ENCODE results near the gene NOVA2. TPM values are rescaled to one million over a fixed set of nuclear protein-coding genes. Genes with fewer than 3 reads are reported as not detected.

Gene NOVA2
- total and polyA plus RNA-seq, 2 of the 8 experiments (the other 6 are each of a cell fraction or from before 2014, with no cell fraction given), result 3.2 to 24.6 TPM

GRCh38 chr19:45889210-45889885 lies 84.3 kb downstream of the NOVA2 start (continued):
- TF ChIP-seq, protein P1, sequence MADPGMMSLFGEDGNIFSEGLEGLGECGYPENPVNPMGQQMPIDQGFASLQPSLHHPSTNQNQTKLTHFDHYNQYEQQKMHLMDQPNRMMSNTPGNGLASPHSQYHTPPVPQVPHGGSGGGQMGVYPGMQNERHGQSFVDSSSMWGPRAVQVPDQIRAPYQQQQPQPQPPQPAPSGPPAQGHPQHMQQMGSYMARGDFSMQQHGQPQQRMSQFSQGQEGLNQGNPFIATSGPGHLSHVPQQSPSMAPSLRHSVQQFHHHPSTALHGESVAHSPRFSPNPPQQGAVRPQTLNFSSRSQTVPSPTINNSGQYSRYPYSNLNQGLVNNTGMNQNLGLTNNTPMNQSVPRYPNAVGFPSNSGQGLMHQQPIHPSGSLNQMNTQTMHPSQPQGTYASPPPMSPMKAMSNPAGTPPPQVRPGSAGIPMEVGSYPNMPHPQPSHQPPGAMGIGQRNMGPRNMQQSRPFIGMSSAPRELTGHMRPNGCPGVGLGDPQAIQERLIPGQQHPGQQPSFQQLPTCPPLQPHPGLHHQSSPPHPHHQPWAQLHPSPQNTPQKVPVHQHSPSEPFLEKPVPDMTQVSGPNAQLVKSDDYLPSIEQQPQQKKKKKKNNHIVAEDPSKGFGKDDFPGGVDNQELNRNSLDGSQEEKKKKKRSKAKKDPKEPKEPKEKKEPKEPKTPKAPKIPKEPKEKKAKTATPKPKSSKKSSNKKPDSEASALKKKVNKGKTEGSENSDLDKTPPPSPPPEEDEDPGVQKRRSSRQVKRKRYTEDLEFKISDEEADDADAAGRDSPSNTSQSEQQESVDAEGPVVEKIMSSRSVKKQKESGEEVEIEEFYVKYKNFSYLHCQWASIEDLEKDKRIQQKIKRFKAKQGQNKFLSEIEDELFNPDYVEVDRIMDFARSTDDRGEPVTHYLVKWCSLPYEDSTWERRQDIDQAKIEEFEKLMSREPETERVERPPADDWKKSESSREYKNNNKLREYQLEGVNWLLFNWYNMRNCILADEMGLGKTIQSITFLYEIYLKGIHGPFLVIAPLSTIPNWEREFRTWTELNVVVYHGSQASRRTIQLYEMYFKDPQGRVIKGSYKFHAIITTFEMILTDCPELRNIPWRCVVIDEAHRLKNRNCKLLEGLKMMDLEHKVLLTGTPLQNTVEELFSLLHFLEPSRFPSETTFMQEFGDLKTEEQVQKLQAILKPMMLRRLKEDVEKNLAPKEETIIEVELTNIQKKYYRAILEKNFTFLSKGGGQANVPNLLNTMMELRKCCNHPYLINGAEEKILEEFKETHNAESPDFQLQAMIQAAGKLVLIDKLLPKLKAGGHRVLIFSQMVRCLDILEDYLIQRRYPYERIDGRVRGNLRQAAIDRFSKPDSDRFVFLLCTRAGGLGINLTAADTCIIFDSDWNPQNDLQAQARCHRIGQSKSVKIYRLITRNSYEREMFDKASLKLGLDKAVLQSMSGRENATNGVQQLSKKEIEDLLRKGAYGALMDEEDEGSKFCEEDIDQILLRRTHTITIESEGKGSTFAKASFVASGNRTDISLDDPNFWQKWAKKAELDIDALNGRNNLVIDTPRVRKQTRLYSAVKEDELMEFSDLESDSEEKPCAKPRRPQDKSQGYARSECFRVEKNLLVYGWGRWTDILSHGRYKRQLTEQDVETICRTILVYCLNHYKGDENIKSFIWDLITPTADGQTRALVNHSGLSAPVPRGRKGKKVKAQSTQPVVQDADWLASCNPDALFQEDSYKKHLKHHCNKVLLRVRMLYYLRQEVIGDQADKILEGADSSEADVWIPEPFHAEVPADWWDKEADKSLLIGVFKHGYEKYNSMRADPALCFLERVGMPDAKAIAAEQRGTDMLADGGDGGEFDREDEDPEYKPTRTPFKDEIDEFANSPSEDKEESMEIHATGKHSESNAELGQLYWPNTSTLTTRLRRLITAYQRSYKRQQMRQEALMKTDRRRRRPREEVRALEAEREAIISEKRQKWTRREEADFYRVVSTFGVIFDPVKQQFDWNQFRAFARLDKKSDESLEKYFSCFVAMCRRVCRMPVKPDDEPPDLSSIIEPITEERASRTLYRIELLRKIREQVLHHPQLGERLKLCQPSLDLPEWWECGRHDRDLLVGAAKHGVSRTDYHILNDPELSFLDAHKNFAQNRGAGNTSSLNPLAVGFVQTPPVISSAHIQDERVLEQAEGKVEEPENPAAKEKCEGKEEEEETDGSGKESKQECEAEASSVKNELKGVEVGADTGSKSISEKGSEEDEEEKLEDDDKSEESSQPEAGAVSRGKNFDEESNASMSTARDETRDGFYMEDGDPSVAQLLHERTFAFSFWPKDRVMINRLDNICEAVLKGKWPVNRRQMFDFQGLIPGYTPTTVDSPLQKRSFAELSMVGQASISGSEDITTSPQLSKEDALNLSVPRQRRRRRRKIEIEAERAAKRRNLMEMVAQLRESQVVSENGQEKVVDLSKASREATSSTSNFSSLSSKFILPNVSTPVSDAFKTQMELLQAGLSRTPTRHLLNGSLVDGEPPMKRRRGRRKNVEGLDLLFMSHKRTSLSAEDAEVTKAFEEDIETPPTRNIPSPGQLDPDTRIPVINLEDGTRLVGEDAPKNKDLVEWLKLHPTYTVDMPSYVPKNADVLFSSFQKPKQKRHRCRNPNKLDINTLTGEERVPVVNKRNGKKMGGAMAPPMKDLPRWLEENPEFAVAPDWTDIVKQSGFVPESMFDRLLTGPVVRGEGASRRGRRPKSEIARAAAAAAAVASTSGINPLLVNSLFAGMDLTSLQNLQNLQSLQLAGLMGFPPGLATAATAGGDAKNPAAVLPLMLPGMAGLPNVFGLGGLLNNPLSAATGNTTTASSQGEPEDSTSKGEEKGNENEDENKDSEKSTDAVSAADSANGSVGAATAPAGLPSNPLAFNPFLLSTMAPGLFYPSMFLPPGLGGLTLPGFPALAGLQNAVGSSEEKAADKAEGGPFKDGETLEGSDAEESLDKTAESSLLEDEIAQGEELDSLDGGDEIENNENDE (IDR thresholded peaks at IDR 0.05; ENCODE audit: insufficient replicate concordance, low read length), result no peak
- no peak for TF ChIP-seq SIN3A (conservative IDR thresholded peaks at IDR 0.05 in 1 of 2, IDR thresholded peaks at IDR 0.05 in 1 of 2; ENCODE audit: low read depth in 1 of 2, low read length in 2 of 2)
- TF ChIP-seq BCL11A (IDR thresholded peaks at IDR 0.05; ENCODE audit: low read depth in 2 of 2, low read length in 2 of 2), result no peak
- TF ChIP-seq CHD2 (IDR thresholded peaks at IDR 0.05; ENCODE audit: low read length), result no peak
- TF ChIP-seq CTCF (IDR thresholded peaks at IDR 0.05; ENCODE audit: control extremely low read depth in 1 of 3, insufficient read depth in 1 of 3, low read depth in 1 of 3, low read length in 3 of 3), result no peak
- no peak for TF ChIP-seq BRCA1 (IDR thresholded peaks at IDR 0.05; ENCODE audit: low read depth, low read length)
- no peak for TF ChIP-seq E2F6 (IDR thresholded peaks at IDR 0.05)
